Activated CD4-positive, alpha-beta T cell treated with anti-CD3 and anti-CD28 coated beads for 24 hours (primary cell): Measurements from ENCODE around the gene MT1G.
"Not testable (repeated sequence)": the region's sequence is repeated elsewhere in the genome, so short reads cannot be mapped to it uniquely, and the experiment has no call there.

Source experiments
- DNase-seq, 2 donors: peaks; one replicate each; pipeline ENCODE4 v3.0.0-alpha.2; 2020; ENCODE audit warnings: low read depth in 2 of 2

Gene MT1G

GRCh38 chr16:56667581-56668571, at the start of gene MT1G:
Gene MT1G, minus strand, starts transcription at chr16:56668065. Its CDS starts 72 bp downstream, at chr16:56667993.
- DNase-seq = no peak

DNA sequence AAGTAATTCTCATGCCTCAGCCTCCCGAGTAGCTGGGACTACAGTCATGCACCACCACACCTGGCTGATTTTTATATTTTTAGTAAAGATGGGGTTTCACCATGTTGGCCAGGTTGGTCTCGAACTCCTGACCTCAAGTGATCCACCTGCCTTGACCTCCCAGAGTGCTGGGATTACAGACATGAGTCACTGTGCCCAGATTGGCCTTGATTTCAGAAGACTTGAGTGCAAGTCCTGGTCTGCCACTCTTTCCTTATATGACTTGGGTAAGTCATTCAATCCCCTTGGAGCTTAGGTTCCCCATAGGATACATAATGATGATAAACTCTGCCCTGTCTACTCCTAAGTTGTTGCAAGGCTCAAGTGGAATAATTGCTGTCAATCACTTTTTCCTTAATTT, 49.7 kb upstream of the MT1G start:
- DNase-seq = not testable (repeated sequence)

DNA sequence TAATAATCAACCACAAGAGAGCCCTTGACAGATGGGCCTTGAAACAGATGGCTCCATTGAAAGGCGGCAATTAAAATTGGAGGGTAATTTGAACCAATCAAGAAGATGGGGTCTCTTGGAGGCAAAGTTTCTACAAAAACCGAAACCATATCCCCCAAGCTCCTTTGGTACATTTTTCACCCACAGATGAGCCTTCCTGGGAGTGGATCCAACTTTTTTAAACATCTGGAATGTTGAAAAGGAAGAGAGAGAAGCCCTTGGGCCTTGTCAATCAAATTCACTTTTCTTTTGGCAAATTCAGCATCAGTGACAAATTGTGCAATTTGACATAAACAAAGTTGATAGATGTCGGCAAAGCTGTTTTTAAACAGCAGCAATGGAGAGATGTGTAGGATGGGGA, 48.9 kb upstream of the MT1G start:
- DNase-seq = no peak

GRCh38 chr16:56715126-56715525, 47.3 kb upstream of the MT1G start:
- DNase-seq = no peak

DNA sequence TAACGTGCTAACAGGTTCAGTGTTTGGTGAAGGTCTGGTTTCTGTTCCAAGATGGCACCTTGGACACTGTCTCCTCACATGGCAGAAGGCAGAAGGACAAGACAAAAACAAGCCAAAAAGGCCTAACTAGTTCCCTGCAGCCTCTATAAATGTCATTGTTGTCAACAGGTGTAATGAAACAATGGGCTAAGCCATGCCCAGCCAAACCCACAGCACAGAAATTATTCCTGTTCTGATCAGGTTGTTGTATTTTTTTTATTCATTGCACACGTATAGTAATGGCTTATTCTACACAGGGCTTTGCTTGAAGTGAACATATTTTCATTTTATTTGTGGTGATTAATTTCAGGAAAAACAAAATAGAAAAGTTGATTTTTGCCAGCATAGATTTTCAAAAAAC, 45.9 kb upstream of the MT1G start:
- DNase-seq = no peak

DNA sequence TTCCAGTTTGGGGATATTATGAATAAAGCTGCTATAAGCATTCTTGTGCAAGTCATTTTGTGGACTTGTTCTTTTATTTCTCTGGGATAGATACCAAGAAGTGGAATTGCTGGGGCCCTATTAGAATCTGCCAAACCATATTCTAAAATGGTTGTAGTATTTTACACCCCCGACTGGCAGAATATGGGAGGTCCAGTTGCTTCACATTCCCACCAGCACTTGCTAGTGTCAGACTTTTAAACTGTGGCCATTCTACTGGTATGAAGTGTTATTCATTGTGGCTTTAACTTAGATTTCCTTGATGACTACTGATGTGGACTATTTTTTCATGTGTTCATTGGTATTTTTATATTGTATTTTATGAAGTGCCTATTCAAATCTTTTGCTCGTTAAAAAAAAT, 44.0 kb upstream of the MT1G start:
- no peak for DNase-seq

- DNase-seq = no peak
Observed at GRCh38 chr16:56710181-56710737, 42.4 kb upstream of the MT1G start.

DNA sequence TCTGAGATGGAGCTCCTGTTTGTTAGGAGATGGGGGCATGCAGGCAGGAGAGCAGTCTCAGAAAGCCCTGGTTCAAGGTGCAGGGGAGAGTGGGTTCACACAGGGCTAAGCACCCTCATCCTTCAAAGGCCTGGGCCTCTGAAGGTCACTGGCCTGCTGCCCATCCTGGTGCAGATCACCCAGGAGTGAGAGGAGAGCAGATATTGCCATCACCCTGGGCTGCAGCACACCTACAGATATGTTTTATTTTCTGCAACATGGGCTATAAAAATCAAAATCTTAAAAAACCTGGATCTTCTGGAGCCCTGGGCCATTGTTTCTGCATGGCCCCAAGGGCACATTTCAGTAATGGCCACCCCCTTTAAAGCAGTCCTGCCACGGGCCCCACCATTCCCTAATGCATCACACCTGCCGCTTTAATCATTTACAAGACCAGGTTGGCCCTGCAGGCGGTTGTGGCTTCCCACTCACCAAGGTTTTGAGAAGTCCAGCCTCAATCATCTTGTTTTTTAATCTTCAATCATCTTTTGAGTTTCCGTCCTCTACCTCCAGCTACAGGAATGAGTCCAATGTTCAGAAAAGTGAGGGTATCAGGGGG, 41.7 kb upstream of the MT1G start:
- DNase-seq = no peak

DNA sequence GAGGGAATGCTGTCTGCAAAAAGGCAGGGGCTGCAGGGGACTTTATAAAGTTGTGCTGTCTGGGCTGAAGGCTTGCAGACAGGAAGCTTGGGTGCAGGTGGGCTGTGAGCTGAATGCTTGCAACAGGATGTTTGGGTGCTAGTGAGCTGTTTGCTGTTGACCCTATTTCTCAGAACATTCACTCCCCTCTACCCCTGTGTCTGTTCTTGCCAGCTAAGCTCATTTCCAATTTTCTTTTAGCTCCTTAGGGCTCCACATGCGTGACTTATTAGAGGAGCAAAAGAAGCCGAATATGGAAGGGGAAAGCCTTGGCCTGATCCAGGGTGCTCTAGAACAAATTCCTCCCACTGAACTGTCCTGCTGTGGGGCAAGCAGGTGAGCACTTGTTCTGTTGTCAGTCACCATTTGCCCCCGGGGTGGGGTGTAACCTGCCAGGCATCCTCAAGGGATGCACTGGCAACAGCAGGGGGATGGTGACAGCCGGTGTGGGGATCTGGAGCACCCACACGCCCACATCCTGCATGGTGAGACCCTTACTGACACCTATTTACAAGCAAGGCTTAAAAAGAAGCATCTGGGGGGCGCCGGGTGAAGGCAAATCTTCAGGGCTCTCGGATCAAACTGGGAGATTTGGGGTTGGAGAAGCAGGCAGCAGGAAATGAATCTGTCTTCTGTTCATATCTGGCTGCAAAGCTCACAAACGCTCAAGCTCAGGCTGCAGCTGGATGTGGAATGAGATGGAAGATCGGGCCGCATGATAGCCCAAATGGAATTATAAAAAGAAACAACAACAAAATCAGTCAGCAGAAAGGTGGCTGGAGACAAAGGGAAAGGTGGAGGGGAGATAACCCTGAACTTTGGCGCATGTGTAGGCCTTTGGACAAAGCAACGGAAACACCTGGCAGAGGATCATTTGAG, 40.9 kb upstream of the MT1G start:
- no peak for DNase-seq

DNA sequence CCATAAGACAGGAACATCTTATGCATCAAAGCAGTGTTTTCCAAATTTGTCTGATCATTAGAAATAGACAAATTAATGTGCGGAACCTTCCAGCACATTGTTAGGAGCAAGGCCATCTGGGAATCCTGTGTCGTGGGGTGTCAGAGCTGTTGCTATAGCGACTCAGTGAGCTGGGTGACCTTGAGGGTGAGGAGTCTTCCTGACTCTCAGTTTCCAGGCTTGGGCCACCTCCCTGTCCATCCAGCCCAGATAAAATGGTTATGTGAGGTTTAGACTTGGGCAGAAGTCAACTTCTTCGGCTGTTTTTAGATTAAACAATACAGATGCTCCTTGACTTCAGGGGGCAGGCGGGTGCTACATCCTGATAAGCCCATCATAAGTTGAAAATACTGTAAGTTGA, 35.0 kb upstream of the MT1G start:
- DNase-seq = no peak

- no peak for DNase-seq
Observed at GRCh38 chr16:56701534-56701933, 33.7 kb upstream of the MT1G start.

DNA sequence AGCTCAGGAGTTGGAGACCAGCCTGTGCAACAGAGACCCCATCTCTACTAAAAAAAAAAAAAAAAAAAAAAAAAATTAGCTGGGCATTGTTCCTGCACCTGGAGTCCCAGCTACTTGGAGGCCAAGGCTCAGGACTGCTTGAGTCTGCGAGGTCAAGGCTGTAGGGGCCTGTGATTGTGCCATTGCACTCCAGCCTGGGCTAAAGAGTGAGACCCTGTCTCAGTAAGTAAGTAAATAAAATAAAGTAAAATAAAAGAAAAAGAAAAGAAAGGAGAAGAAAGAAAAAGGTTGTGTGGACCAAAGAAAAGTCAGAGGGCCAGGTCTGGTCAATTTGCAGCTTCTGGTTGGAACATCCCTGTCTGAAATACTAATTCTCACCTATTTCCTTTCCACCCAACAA, 32.8 kb upstream of the MT1G start:
- DNase-seq = no peak

DNA sequence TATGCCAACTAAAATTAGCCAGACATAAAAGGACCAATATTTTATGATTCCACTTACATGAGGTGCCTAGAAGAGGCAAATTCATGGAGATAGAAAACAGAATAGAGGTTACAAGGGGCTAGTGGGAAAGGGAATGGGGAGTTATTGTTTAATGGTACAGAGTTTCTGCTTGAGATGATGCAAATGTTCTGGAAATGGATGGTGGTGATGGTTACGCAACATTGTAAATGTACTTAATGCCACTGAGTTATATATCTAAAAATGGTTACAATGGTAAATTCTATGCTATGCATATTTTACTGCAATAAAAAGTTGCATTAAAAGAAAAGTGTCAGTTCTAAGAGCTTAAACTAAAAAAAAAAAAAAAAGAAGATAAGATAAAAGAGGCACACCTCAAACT, 32.3 kb upstream of the MT1G start:
- no peak for DNase-seq

- no peak for DNase-seq
Observed at GRCh38 chr16:56697456-56698155, 29.7 kb upstream of the MT1G start.

DNA sequence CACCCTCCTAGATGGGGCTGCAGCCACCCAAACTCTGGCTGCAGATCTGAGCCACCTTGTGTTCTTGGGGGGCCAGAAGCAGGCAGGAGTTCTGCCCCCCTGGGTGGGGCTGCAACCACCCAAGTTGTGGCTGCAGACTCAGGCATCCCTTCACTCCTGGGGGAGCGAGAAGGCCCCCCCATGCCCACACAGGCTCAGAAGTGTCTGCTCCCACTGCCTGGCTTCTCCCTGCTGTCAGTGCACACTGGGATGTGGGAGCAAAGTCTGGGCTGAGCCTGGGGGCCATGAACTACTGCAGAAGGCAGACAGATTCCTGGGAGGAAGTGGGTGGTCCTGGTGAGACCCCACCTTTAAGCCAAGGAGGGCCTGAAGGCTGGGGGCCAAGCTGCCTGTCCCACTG, 27.4 kb upstream of the MT1G start:
- no peak for DNase-seq

DNA sequence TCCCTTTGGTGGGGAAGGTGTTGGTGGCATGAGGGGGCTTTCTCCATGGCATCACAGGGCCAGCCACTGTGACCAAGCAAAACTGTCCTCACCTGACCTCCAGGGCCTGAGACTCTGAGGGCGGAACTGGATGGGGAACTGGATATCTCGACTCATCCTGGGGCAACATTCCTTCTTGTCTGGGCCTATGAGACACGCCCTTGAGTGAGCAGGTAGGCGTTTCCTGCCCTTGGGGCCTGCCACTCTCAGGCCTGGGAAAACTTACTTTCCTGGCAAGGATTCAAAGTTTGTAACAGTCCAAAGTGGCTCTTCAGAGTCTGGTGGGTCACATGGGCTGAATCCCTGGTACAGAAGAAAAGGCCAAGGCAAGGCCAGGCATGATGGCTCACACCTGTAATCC, 24.0 kb upstream of the MT1G start:
- no peak for DNase-seq

DNA sequence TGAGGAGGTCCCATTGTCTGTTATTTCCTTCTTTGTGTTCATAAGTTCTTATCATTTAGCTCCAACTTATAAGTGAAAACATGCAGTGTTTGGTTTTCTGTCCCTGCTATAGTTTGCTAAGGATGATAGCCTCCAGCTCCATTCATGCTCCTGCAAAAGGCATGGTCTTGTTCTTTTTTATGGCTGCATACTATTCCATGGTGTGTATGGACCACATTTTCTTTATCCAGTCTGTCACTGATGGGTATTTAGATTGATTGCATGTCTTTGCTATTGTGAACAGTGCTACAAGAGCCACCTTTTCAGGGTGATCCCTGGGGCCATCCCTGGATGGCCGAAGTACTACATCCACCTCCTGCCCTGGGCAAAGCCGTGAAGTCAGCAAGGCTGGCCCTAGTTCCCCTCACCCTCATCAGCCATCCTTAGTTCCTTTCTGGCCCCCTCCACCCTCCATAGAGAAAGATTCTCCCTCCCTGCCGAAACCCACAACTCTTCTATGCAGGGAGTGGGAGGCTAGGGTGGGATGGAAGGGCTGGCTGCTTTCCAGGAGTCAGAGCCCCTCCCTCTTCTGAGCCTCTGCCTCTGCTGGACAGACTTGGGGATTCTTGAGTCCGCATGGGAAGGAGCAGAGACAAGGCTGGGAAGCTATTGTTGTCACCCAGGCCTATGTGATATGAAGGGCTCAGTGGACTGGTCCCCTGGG, 22.7 kb upstream of the MT1G start:
- DNase-seq = no peak

- no peak for DNase-seq
Observed at GRCh38 chr16:56689171-56689570, 21.3 kb upstream of the MT1G start.

DNA sequence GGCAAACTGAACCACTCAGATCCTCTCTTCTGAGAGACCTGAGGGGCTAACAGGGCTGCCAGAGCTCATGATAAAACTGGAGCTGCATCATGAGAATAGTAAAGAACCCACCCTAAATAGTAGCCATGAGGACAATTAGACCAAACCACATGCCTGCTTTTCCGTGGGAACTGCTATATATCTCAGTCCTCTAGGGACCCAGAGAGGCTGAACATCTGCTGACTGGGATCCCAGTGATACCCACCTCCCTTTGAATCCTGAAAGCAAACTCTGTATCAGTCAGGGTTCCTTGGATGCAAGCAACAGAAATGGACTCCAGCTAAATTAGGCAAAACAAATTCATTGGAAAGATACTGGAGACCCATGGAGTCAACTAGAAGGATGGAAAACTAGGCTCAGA, 20.9 kb upstream of the MT1G start:
- DNase-seq = no peak

DNA sequence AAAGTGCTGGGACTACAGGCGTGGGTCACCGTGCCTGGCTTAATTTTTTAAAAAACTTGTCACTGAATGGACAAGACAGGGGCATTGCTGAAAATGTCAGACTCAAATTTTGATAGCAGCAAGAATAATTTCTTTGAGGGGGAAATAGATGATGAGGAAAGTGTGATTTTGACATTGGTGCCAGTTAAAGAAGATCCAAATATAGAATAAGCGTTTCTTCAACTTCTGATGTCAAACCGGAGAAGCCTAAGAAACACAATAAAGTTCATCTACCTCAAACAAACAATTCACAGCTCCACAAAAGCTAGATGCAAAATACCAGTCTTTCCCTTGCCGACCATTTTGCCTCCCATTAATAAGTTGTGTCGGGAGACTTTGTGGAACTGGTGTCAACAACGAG, 18.9 kb upstream of the MT1G start:
- no peak for DNase-seq
